Measurements from ENCODE around the gene MYH14.
"Not testable (repeated sequence)": the region's sequence is repeated elsewhere in the genome, so short reads cannot be mapped to it uniquely, and the experiment has no call there.

The MYH14 gene

DNA sequence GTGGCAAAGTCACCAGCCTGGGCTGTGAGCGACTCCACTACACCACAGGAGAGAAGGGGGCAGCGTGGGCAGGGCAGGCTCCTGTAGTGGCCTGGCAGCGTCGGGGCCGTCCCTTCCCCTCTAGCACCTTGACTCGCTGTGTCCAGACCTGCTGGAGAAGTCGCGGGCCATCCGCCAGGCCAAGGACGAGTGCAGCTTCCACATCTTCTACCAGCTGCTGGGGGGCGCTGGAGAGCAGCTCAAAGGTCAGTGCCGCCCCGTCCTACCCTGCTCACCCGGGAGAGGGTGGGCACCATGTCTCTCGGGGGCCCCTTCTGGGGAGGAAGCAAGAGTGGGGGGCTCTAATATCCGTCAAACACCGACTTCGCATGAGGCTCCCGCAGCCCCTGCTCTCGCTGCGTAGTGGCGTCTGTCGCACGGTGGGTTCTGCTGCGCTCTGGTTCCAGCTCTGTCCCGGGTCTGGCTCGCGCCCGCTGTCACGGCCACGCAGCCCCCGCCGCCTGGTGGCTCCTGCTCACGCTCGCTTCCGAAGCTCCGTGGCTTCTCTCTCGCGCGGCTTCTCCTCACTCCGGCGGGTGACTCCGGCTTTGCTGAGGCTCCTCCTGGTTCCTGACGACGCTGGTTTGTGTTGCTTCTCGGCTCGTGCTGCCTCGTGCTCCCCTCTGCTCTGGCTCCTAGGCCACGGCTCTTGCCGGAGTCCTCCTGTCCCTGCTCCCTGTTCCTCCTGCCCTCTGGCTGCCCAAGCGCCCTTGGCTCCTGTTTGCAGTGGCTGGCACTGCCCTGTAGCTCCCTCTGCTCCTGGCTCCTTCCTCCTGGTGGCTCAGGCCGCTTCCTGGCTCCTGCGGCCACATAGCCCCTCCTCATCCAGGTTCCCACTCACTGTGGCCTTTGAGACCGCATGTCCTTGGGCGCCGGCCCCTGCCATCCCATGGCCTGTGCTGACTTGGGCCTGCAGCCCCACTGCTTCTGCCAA, 27.2 kb downstream of the MYH14 start:
- DNase-seq: no peak

DNA sequence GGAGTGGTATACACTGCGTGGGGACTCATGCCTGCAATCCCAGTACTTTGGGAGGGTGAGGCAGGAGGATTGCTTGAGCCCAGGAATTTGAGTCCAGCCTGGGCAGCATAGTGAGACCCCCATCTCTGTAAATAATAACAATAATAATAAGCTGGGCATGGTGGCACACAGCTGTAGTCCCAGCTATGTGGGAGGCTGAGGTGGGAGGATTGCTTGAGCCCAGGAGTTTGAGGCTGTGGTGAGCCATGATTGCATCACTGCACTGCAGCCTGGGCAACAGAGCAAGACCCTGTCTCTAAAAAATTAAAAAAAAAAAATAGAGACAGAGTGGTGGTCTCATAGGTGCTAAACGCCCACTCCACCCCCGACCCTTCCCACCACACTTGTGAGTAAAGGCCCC, 28.0 kb downstream of the MYH14 start:
- not testable (repeated sequence) for DNase-seq

DNA sequence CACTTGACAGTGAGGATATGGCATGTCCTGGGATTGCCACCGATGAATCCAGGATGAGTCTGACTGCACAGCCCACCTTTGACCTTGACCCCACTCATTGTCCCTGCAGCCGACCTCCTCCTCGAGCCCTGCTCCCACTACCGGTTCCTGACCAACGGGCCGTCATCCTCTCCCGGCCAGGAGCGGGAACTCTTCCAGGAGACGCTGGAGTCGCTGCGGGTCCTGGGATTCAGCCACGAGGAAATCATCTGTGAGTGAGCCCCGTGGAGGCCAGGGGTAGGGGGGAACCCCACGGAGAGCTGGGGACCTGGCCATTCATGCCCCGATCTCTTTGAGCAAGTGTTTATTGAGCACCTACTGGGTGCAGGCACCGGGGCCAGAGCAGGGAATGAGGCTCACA, 28.4 kb downstream of the MYH14 start:
- DNase-seq: no peak

DNA sequence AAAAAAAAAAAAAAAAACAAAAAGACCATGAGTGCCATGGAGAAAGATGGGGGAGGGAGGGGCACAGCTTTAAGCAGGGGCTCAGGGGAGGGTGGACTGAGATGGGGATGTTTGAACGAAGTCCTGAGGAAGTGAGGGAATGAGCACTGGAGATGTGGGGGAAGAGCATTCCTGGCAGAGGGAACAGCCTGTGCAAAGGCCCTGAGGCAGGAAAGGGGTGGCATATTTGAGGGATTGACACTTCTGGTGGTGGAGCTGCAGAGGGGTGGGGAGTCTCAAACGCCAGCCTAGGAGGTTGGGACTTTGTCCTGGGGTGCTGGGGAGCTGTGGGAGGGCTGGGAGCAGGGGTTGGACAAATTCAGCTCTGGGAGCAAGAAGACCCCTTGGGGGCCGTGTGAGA, 29.2 kb downstream of the MYH14 start:
- no peak for DNase-seq

DNA sequence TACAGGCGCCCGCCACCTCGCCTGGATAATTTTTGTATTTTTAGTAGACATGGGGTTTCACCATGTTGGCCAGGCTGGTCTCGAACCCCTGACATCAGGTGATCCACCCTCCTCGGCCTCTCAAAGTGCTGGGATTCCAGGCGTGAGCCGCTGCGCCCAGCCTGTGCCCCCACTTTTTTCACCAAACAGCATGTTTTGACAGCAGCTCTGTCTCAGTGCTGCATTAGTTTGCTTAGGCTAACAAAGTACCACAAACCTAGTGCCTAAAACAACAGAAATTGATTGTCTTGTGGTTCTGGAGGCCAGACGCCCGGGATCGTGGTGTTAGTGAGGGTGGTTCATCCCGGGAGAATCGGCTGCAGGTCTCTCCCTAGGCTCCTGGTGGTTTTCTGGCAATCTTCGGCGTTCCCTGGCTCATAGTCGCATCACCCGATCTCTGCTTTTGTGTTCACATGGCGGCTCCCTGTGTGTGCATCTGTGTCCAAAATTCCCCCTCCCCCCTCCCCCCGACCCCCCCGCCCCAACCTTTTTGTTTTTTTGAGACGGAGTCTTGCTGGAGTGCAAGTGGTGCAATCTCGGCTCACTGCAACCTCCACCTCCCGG, 30.0 kb downstream of the MYH14 start:
- DNase-seq: no peak

DNA sequence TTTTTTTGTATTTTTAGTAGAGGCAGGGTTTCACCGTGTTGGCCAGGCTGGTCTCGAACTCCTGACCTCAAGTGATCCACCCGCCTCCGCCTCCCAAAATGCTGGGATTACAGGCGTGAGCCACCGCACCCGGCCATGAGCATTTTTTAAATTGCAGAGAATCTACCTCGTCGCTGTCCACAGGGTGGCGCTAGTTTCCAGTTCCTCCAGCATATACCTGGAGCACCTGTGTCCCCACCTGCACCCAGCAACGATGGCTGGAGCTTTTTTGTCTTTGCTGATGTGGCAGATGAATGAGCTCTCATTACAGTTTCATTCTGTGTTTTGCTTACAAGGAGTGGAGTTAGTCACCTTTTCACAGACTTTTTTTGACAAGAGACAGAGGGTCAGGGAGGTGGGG, 34.1 kb downstream of the MYH14 start:
- DNase-seq: not testable (repeated sequence)

DNA sequence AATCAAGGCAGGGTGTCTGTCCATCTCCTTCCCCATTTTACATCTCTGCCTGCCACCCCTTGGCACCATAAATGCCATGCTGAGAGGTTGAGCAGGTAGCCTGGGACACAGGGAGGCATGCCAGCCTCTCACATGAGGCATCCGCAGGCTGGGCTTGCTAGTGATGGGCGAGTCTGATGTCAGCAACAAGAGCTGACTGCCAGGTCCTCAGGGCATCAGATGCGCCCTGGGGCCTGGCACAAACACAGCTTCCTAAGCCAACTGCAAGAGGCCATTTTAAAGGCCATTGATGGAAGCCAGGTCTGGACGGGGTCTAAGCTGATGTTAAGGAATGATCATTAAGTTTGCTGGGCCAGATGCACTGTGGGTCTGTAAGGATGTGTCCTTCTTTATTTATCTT, 34.6 kb downstream of the MYH14 start:
- no peak for DNase-seq

DNA sequence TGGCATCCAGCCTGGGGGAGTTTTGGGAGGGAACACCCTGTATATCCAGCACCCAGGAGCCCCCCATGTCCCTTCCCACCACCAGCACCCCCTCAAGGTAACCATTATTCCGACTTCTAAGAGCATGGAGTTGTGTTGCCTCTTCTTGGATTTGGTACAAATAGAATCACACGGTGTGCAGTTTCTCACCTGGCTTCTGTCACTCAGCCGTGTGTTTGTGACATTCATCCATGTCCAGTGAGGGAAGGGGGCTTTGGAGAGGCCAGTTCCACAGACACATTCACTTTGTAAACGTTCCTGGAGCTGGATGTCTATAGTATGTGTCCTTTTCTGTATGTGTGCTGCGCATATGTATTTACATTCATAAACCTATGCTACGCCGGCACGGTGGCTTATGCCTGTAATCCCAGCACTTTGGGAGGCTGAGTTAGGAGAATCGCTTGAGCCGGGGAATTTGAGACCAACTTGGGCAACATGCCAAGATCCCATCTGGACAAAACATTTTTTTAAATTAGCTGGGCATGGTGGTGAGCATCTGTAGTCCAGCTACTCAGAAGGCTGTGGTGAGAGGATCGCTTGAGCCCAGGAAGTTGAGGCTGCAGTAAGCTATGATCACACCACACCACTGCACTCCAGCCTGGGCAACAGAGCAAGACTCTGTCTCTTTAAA, 36.6 kb downstream of the MYH14 start:
- DNase-seq: no peak

DNA sequence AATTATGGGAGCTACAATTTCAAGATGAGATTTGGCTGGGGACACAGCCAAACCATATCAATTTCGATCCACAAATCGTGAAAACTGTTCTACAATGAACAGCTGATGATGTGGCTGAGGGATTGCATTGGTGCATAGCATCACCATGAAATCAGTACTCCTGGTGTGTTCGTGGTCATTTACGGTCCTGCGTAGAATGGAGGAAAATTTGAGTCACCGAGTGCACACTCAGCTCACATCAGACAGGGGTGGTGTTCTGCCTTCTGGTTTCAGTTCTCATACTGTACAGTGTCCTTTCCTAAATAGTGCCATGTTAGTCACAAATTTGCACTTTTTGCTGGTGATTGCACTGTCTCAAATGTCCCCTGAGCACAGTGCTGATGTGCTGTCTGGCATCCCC, 39.2 kb downstream of the MYH14 start:
- no peak for DNase-seq

DNA sequence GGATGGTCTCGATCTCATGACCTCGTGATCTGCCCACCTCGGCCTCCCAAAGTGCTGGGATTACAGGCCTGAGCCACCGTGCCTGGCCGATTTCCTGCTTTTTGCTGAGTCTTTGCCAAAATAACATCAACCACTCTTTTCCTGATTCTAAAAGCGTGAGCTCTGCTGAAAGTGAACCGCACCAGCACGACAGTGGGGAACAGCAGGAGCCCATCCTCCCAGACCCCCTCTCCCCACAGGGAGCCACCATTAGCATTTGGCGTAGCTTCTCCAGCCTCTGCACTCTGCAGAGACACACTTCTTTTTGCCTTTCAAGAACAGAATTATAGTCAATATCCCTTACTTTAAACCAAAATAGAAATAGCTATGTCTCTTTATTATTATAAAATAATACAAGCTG, 41.3 kb downstream of the MYH14 start:
- DNase-seq: no peak

DNA sequence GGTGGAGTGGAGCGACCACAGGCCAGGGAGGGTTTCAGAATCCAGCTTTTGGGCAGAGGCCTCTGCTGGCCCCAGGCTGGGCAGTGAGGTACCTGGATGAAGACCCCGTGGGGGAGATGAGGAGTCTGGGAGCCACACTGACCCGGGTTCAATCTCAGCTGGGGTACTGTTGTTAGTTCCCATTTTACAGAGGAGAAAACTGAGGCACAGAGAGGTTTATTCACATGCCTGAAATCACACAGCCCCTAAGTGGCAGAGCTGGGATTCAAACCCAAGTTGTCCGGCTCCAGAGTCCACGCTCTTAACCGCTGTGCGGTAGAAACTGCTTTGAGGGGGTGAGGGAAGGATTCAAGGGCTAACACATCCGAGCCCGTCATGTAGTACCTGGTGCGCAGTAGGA, 45.0 kb downstream of the MYH14 start:
- DNase-seq: no peak

DNA sequence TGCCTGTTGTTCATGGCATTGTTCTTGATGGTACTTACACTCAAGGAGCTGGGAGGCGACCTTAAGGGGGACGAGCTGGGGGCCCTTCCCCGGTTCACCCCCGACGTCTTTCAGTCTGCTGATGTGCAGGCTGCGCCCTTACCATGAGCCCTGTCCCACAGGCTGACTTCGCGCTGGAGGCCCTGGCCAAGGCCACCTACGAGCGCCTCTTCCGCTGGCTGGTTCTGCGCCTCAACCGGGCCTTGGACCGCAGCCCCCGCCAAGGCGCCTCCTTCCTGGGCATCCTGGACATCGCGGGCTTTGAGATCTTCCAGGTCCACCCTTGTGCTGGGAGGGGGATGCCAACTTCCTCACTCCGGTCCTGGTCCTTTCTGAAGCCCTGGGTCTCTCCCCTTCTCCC, 45.4 kb downstream of the MYH14 start:
- DNase-seq: no peak

DNA sequence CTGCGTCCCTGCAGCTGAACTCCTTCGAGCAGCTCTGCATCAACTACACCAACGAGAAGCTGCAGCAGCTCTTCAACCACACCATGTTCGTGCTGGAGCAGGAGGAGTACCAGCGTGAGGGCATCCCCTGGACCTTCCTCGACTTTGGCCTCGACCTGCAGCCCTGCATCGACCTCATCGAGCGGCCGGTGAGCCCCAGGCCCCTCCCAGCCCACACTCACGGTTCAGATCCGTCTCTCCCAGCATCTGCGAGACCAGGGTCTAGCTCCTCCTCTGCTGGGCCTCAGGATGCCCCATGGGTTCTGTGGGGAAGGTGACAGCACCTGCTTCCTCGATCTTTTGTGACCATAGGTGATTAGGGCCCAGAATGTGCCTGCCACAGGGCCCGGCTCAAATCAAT, 46.2 kb downstream of the MYH14 start:
- no peak for DNase-seq

DNA sequence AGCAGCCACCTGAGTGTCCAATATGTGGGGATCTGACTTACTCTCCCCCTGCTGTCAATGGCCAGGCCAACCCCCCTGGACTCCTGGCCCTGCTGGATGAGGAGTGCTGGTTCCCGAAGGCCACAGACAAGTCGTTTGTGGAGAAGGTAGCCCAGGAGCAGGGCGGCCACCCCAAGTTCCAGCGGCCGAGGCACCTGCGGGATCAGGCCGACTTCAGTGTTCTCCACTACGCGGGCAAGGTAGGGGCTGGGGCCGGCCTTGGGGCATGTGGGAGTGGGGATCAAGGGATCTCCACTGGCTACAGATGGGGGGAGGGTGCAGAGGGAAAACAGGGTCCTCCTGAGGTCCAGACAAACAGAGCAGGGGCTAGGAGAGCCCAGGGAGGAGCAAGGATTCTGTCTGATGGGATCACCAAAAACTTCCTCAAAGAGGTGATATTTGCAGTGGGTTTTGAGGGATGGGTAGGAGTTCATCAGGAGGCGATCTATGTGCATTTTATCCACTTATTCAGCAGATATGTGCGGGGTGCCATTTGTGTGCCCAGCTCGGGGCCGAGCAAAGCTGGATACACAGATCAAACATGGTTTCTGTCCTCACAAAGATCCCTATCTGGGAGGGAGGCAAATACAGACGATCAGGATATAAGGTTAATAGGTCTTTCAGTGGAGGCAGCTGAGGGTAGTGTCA, 47.2 kb downstream of the MYH14 start:
- DNase-seq: no peak

DNA sequence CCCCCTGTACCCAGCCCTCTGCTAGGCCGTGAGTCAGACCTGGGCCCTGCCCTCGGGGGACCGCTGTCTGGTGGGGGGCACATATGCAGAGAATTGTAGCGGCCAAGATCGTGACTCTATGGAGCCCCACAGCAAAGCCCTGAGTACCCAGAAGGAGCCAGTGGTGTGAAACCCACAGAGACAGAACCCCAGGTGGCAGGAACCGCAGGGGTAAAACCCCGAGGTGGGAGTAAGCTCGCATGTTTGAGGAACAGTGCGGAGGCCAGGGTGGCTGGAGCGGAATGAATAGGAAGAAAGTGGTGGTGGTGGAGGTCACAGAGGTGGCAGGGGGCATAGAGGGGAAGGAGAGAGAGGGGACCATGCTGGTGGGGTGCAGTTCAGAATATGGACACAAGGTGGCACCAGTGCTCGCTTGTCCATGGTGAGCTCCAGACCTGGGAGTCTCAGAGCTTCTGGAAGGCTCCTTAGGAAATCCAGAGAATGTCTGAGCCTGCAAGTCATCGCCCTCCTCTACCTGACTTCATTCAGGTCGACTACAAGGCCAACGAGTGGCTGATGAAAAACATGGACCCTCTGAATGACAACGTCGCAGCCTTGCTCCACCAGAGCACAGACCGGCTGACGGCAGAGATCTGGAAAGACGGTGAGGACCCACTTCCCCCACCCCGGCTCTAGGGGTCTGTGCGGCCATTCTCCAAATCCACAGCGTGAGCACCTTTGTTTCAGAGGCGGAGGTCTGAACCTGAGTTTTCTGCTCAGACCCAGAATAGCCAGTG, 48.9 kb downstream of the MYH14 start:
- DNase-seq: no peak

DNA sequence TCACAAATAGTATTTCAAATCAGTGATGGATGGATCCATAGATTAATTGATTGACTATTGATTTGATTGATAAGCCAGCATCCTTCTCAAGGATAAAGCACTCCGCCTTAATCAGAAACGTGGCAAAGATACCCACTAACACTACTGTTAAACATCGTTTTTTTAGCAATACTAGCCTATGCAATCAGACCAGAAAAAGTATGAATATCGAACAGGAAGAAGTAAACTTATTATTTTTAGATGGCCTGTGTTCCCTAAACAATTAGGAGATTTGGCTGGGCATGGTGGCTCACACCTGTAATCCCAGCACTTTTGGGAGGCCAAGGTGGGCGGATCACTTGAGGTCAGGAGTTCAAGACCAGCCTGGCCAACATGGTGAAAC, 49.5 kb downstream of the MYH14 start:
- DNase-seq: no peak

DNA sequence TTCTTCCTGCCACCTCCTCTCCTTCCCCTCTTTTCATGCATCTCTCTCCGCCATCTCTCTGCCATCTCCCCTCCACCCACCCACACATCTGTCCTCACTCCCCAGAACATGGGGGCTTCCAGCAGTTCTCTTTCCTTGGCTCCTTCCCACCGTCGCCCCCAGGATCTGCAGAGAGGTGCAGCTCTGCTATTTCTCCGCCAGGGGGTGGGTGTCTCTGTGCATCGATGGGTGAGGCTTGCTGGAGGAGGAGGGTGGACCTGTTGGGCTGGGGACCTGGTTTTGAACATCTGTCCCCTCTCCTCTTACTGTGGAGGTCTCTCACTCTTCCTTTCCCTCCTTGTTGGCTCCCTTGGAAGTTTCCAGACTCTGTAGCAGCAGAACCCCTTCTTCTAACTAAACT, 51.7 kb downstream of the MYH14 start:
- no peak for DNase-seq

DNA sequence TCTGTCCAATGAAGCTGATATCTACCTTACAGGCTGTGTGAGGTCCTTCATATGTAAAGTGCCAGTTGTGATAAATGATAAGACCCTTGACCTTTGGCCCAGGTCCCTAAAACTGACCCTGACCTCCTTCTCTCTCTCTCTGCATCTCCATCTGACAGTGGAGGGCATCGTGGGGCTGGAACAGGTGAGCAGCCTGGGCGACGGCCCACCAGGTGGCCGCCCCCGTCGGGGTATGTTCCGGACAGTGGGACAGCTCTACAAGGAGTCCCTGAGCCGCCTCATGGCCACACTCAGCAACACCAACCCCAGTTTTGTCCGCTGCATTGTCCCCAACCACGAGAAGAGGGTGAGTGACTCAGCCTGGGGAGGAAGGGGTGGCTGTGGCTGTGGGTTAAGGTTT, 53.7 kb downstream of the MYH14 start:
- no peak for DNase-seq

DNA sequence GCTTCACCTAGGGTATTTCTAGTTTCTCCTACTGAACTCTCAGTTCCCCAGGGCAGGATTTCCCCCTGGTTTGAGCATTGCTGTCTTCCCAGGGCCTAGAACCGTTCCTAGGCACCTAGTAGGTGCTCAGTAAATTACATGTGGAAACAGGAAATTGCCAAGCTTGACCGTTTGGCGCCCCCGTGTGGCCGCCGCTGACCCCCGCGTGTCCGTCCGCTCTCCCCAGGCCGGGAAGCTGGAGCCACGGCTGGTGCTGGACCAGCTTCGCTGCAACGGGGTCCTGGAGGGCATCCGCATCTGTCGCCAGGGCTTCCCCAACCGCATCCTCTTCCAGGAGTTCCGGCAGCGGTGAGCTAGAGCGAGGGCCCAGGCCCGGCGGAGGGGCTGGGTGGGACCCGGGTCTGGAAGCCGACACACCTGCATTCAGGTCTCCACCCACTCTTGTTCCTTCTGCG, 55.5 kb downstream of the MYH14 start:
- DNase-seq: no peak

DNA sequence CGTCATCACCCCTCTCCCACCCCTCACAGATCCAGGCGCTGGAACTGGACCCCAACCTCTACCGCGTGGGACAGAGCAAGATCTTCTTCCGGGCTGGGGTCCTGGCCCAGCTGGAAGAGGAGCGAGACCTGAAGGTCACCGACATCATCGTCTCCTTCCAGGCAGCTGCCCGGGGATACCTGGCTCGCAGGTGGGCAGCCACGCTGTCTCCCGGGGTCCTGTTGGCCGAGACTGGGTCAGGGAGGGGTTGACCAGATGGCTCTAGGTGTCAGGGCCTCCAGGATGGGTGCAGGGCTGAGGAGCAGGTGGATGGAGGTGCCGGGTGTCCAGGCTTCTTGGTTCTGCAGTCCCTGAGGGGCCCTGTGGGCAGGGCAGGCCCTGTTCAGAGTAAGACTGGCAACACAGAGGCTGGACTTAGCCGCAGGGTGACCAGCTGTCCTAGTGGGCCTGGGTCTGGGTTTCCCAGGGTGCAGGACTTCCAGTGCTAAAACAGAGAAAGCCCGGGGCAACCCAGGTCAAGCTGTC, 58.1 kb downstream of the MYH14 start:
- DNase-seq: no peak

DNA sequence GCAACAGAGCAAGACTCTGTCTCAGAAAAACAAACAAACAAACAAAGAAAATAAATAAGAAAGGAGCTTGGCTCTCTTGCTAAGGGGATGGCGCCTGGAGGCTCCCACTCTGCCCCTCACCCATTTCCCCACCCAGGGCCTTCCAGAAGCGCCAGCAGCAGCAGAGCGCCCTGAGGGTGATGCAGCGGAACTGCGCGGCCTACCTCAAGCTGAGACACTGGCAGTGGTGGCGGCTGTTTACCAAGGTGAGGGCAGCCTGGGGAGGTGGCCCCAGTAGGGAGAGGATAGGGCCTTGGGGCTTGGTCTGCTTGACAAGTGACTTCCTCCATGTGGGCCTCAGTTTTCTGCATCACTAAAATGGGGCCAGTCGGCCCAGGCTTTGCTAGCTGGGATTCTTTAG, 59.8 kb downstream of the MYH14 start:
- no peak for DNase-seq

DNA sequence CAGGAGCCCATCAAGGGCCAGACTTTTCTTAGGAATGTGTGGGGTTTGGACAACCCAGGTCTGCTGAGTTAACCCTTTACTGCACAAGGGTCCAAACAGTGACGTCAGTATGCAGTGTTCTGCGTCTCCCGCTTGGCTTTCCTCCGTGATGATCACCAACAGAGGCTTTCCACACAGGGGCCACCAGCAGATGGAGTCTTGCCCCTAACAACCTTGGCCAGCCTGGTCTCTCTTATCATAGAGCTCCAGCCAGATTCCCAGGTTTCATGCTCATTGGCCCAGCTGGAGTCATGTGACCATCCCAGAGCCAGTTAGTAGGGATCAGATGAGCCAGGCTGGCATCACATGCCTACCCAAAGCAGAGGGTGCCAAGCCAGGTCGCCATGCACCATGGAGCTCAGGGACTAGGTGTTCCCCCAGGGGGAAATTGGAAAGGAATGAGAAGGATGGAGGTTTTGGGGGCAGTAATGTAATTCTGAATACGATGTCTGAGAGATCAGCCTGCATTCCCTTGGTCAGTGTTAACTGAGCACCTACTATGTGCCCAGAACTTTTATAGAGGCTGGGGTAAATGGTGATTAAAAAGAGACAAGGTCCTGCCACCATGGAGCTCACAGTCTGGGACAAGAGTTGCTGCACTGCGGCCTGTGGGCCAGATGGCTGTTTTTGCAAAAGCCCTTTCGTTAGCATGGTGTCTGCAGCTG, 61.2 kb downstream of the MYH14 start:
- DNase-seq: no peak
